GM18499 (cell line): ENCODE results near the gene PDLIM1.

Experiments used
- ATAC-seq: cut with Tn5 transposase; IDR thresholded peaks from one replicate; pipeline ENCODE4 v1.9.1; 2021; ENCODE audit warnings: moderate number of reproducible peaks; ENCODE audit not compliant: insufficient read depth, unreplicated experiment

PDLIM1 gene

GRCh38 chr10:95291365-95292039 lies 699 bp upstream of the PDLIM1 start:
- no peak for ATAC-seq

GRCh38 chr10:95289921-95290421 lies 832 bp downstream of the PDLIM1 start:
- ATAC-seq: no peak

GRCh38 chr10:95289003-95289920 lies 1.5 kb downstream of the PDLIM1 start:
- ATAC-seq: no peak

- no peak for ATAC-seq
These were observed 2.5 kb downstream of the PDLIM1 start for GRCh38 chr10:95288303-95288702.

- ATAC-seq: no peak
These were observed 3.5 kb downstream of the PDLIM1 start for GRCh38 chr10:95287281-95287680.

- no peak for ATAC-seq
These were observed 4.1 kb downstream of the PDLIM1 start for GRCh38 chr10:95286707-95287106.

- no peak for ATAC-seq
These were observed 5.2 kb downstream of the PDLIM1 start for GRCh38 chr10:95285556-95285955.

- no peak for ATAC-seq
These were observed 6.0 kb downstream of the PDLIM1 start for GRCh38 chr10:95284807-95285206.

GRCh38 chr10:95282107-95282506 lies 8.7 kb downstream of the PDLIM1 start:
- ATAC-seq: no peak

- ATAC-seq: no peak
These were observed 9.6 kb downstream of the PDLIM1 start for GRCh38 chr10:95281206-95281605.

- ATAC-seq: no peak
These were observed 10.2 kb downstream of the PDLIM1 start for GRCh38 chr10:95280637-95281036.

- ATAC-seq: no peak
These were observed 11.6 kb downstream of the PDLIM1 start for GRCh38 chr10:95279042-95279820.

- ATAC-seq: no peak
These were observed 12.5 kb downstream of the PDLIM1 start for GRCh38 chr10:95278061-95278988.

- no peak for ATAC-seq
These were observed 13.2 kb downstream of the PDLIM1 start for GRCh38 chr10:95277614-95278013.

- ATAC-seq: no peak
These were observed 13.6 kb downstream of the PDLIM1 start for GRCh38 chr10:95277201-95277570.

- ATAC-seq: no peak
These were observed 14.2 kb downstream of the PDLIM1 start for GRCh38 chr10:95276367-95277200.

- ATAC-seq: no peak
These were observed 15.0 kb downstream of the PDLIM1 start for GRCh38 chr10:95275726-95276366.
